Measurements from ENCODE around the gene WIPF2. TPM values are rescaled to one million over a fixed set of nuclear protein-coding genes. Genes with fewer than 3 reads are reported as not detected.

Gene WIPF2
- total RNA-seq, 2 donors from 2014 or later: 22.5 to 25.3 TPM

DNA sequence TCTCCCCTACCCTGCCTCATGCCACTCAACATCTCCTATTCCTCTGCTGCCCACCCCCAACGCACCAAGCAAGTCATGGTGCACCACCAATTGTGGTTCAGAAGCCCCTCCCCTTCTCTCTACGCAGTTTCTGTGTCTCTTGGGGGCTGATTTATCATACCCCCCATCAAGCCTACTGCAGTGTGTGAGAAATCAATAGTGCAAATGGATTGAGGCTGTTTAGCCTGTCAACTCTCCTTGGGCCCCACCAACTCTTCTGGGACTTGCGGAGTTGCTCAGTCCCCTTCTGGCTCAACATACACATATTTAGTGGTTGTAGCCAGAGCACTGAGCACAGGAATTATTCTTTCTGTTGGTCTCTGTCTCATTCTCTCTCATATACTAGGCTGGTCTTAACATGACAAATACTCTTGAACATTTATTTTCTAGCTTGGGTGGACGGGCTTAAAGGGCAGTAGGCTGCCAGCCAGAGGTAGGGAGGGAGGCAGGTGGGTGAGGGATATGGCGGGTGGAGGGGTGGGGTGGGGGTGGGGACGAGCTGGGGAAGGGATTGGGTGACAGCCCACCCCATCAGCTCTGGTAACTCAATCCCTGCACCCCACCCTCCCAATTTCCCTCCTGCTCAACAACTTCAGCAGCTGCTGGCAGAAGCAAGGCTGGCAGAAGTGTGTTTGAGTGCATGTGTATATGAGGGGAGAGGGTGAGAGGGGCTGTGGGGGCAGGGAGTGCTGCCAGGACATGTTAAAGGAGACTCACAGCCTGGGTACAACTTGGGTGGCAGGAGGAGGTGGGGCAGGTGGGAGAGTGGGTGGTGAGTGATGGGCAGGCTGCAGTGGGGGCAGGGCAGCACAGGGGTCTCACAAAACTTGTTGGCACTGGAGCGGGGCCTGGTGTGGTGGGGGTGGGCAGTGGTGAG, 94.8 kb downstream of the WIPF2 start:
- H3K27me3 Mint-ChIP-seq (ENCODE audit: insufficient read depth): peaks cover 14% of the 10 kb centered on the region
- H3K4me1 Mint-ChIP-seq: peaks cover 50% of the 10 kb centered on the region
- Histone ChIP-seq H3K27ac (ENCODE audit: low read depth, low read length) (no peak overlapping the region), H3K36me3 (ENCODE audit: control insufficient read depth, insufficient read depth, low read length) (no peaks in the 10 kb centered on the region), H3K9ac (ENCODE audit: extremely low read depth, low read length, poor library complexity, severe bottlenecking) (no peak overlapping the region), H3K9me3 (ENCODE audit: control insufficient read depth, low read length) (no peaks in the 10 kb centered on the region), H3K4me1 (ENCODE audit: control insufficient read depth, insufficient read depth, low read length) (peaks cover 16% of the 10 kb centered on the region), H3K27me3 (ENCODE audit: control insufficient read depth, insufficient read depth, low read length, poor library complexity, severe bottlenecking) (peaks cover 4% of the 10 kb centered on the region), H3K4me3 (ENCODE audit: low read length) (no peak overlapping the region)
- H3K36me3 Mint-ChIP-seq (ENCODE audit: low read depth): no peaks in the 10 kb centered on the region
- no peak overlapping the region for H3K4me3 Mint-ChIP-seq
- 70 to 88% methylated on average over 2 to 4 of the region's 7 CpGs for WGBS, 2 experiments (ENCODE audit: insufficient coverage in 1 of 2, insufficient read length in 1 of 2)
- no peak for DNase-seq
- TF ChIP-seq CTCF (conservative IDR thresholded peaks at IDR 0.05): no peak
- H3K9me3 Mint-ChIP-seq: no peaks in the 10 kb centered on the region
- no peak overlapping the region for H3K27ac Mint-ChIP-seq

GRCh38 chr17:40314584-40314956, 95.5 kb downstream of the WIPF2 start:
- H3K9ac ChIP-seq (ENCODE audit: extremely low read depth, low read length, poor library complexity, severe bottlenecking): no peak overlapping the region
- H3K4me3 Mint-ChIP-seq: no peak overlapping the region
- no peak overlapping the region for H3K27ac ChIP-seq (ENCODE audit: low read depth, low read length)

GRCh38 chr17:40315206-40315605, 96.1 kb downstream of the WIPF2 start:
- WGBS, 2 experiments (ENCODE audit: insufficient coverage in 1 of 2, insufficient read length in 1 of 2): 84 to 90% methylated on average over 2 to 3 of the region's 3 CpGs
- Mint-ChIP-seq H3K4me3 (no peak overlapping the region), H3K27ac (no peak overlapping the region), H3K27me3 (ENCODE audit: insufficient read depth) (peaks cover 23% of the 10 kb centered on the region), H3K36me3 (ENCODE audit: low read depth) (no peaks in the 10 kb centered on the region), H3K4me1 (peaks cover 49% of the 10 kb centered on the region), H3K9me3 (no peaks in the 10 kb centered on the region)
- Histone ChIP-seq H3K36me3 (ENCODE audit: control insufficient read depth, insufficient read depth, low read length) (no peaks in the 10 kb centered on the region), H3K27me3 (ENCODE audit: control insufficient read depth, insufficient read depth, low read length, poor library complexity, severe bottlenecking) (peaks cover 5% of the 10 kb centered on the region), H3K9me3 (ENCODE audit: control insufficient read depth, low read length) (no peaks in the 10 kb centered on the region), H3K4me3 (ENCODE audit: low read length) (no peak overlapping the region), H3K9ac (ENCODE audit: extremely low read depth, low read length, poor library complexity, severe bottlenecking) (no peak overlapping the region), H3K4me1 (ENCODE audit: control insufficient read depth, insufficient read depth, low read length) (peaks cover 15% of the 10 kb centered on the region), H3K27ac (ENCODE audit: low read depth, low read length) (no peak overlapping the region)
- TF ChIP-seq CTCF (conservative IDR thresholded peaks at IDR 0.05): no peak
- no peak for DNase-seq

More at GRCh38 chr17:40314584-40314956, 95.5 kb downstream of the WIPF2 start:
- Histone ChIP-seq H3K36me3 (ENCODE audit: control insufficient read depth, insufficient read depth, low read length) (no peaks in the 10 kb centered on the region), H3K27me3 (ENCODE audit: control insufficient read depth, insufficient read depth, low read length, poor library complexity, severe bottlenecking) (peaks cover 5% of the 10 kb centered on the region), H3K9me3 (ENCODE audit: control insufficient read depth, low read length) (no peaks in the 10 kb centered on the region), H3K4me3 (ENCODE audit: low read length) (no peak overlapping the region), H3K4me1 (ENCODE audit: control insufficient read depth, insufficient read depth, low read length) (peaks cover 16% of the 10 kb centered on the region)
- peaks cover 18% of the 10 kb centered on the region for H3K27me3 Mint-ChIP-seq (ENCODE audit: insufficient read depth)
- H3K9me3 Mint-ChIP-seq: no peaks in the 10 kb centered on the region
- WGBS, 2 experiments (ENCODE audit: insufficient coverage in 1 of 2, insufficient read length in 1 of 2): 80 to 93% methylated on average over 1 to 3 of the region's 3 CpGs
- no peaks in the 10 kb centered on the region for H3K36me3 Mint-ChIP-seq (ENCODE audit: low read depth)
- peak; percentile 59 for DNase-seq
- no peak overlapping the region for H3K27ac Mint-ChIP-seq
- peaks cover 50% of the 10 kb centered on the region for H3K4me1 Mint-ChIP-seq
- no peak for TF ChIP-seq CTCF (conservative IDR thresholded peaks at IDR 0.05)
